OCI-LY7 (cell line): Measurements from ENCODE around the gene GOLPH3. TPM values are rescaled to one million over a fixed set of nuclear protein-coding genes. Genes with fewer than 3 reads are reported as not detected.

Experiments
- BruUV-seq: library from RNA; stranded (reverse); fragments of 400-500 nt; replicated peaks from 2 replicates; lab custom pipeline; 2021; lab: Mats Ljungman, UMichigan
- CTCF ChIA-PET: fragments of 300-600 bp; sonication (Branson Sonifier 250); formaldehyde crosslinking; loops from one replicate; lab custom pipeline; 2022; ENCODE audit warnings: antibody characterized with exemption; ENCODE audit not compliant: unreplicated experiment; lab: Charles Lee
- POLR2A ChIA-PET: fragments of 300-600 bp; sonication (Branson Sonifier 250); formaldehyde crosslinking; loops from one replicate; lab custom pipeline; 2022; ENCODE audit warnings: antibody characterized with exemption; lab: Charles Lee
- DNase-seq: peaks from one replicate; pipeline ENCODE4 v3.0.0-alpha.2; 2015; ENCODE audit warnings: low spot score
- H2AFZ ChIP-seq: fragments of 200-600 bp; sonication (generic), shearing (Covaris generic); 2 replicates; pipeline ENCODE4 v1.6.1; 2014; ENCODE audit warnings: mild to moderate bottlenecking, antibody characterized with exemption, low read length, moderate library complexity
- H3K27ac ChIP-seq: fragments of 200-600 bp; sonication (generic); 2 replicates; pipeline ENCODE4 v1.5.1; 2014; ENCODE audit warnings: mixed run types, low read depth, mild to moderate bottlenecking, moderate library complexity, low read length, inconsistent platforms; ENCODE audit not compliant: poor library complexity, severe bottlenecking
- H3K36me3 ChIP-seq: fragments of 200-600 bp; sonication (generic); 2 replicates; pipeline ENCODE4 v1.6.1; 2014; ENCODE audit warnings: mild to moderate bottlenecking, antibody characterized with exemption, low read length, moderate library complexity, mixed read lengths; ENCODE audit not compliant: insufficient read depth
- H3K4me1 ChIP-seq: fragments of 200-600 bp; sonication (generic); 2 replicates; pipeline ENCODE4 v1.5.1; 2014; ENCODE audit warnings: mild to moderate bottlenecking, low read length; ENCODE audit not compliant: insufficient read depth, poor library complexity, severe bottlenecking
- H3K4me2 ChIP-seq: fragments of 200-600 bp; sonication (generic); 2 replicates; pipeline ENCODE4 v1.6.1; 2014; ENCODE audit warnings: mild to moderate bottlenecking, low read length
- H3K4me3 ChIP-seq: fragments of 200-600 bp; sonication (generic); 2 replicates; pipeline ENCODE4 v1.5.1; 2014; ENCODE audit warnings: mild to moderate bottlenecking, low read depth, low read length; ENCODE audit not compliant: poor library complexity, severe bottlenecking
- H3K79me2 ChIP-seq: fragments of 200-600 bp; sonication (generic); 2 replicates; pipeline ENCODE4 v1.6.1; 2016; ENCODE audit warnings: low read depth, mild to moderate bottlenecking, low read length, moderate library complexity, mixed read lengths; ENCODE audit not compliant: insufficient read depth
- H3K9me2 ChIP-seq: fragments of 200-600 bp; sonication (generic); 2 replicates; pipeline ENCODE4 v1.6.1; 2016; ENCODE audit warnings: mild to moderate bottlenecking, low read length, mixed read lengths; ENCODE audit not compliant: insufficient read depth
- H3K9me3 ChIP-seq: fragments of 200-600 bp; sonication (generic); 2 replicates; pipeline ENCODE4 v1.6.1; 2014; ENCODE audit warnings: mild to moderate bottlenecking, mixed run types, low read length, mixed read lengths
- H4K20me1 ChIP-seq: fragments of 200-600 bp; sonication (generic); 2 replicates; pipeline ENCODE4 v1.6.1; 2014; ENCODE audit warnings: mild to moderate bottlenecking, antibody characterized with exemption, low read length, moderate library complexity, mixed read lengths; ENCODE audit not compliant: insufficient read depth
- CTCF ChIP-seq: fragments of 200-600 bp; sonication (generic); conservative IDR thresholded peaks from 2 replicates; pipeline ENCODE4 v1.5.1; 2014; ENCODE audit warnings: mild to moderate bottlenecking, antibody characterized with exemption, low read length, moderate library complexity, mixed read lengths
- EZH2phosphoT487 ChIP-seq: fragments of 200-600 bp; sonication (generic); IDR thresholded peaks from 2 replicates; pipeline ENCODE4 v1.6.1; 2018; ENCODE audit warnings: low read depth, borderline replicate concordance, mild to moderate bottlenecking, mixed run types, antibody characterized with exemption, low read length, moderate library complexity, mixed read lengths
- intact Hi-C: fragments of 100-400 bp; cut with micrococcal nuclease; formaldehyde crosslinking; loops from one replicate; pipeline ENCODE4 v1.10.0; 2022; ENCODE audit not compliant: unreplicated experiment
- total RNA-seq, 2 experiments: library from RNA; depleted of rRNA in 1 of 2; stranded (reverse); fragments of >200 nt in 1 of 2; shearing (Covaris generic) in 1 of 2; gene quantifications; 2 replicates each; pipeline ENCODE4 v1.2.3, GENCODE V29; 2014 to 2022

Gene GOLPH3
- total RNA-seq, 2 experiments from 2014 or later: 35.9 to 53.8 TPM

GRCh38 chr5:32092938-32093812 lies 80.9 kb downstream of the GOLPH3 start:
- H3K36me3 ChIP-seq: peaks cover 21% of the 10 kb centered on the region; the same call in 1 of the 2 replicates
- ChIA-PET POLR2A (interaction anchor here (0.5 to 0.7 kb wide), 2 partner anchors 9 to 254 kb away, joined by 3 to 4 read pairs; no protein-coding TSS in a partner anchor), CTCF (interaction anchor here (0.6 to 1.3 kb wide), 9 partner anchors 9 to 561 kb away, joined by 3 to 5 read pairs (median 4); partner anchors contain the start of genes C5orf22 and DROSHA)
- no peak overlapping the region for H3K4me2 ChIP-seq
- H4K20me1 ChIP-seq: no peaks in the 10 kb centered on the region
- BruUV-seq: no TSS peak
- H3K4me1 ChIP-seq: no peaks in the 10 kb centered on the region
- DNase-seq: peak; percentile 84
- intact Hi-C loops: loop anchor here (1.0 to 10.0 kb wide), 3 partner anchors 268 to 522 kb away; no protein-coding TSS in a partner anchor
- H3K27ac ChIP-seq: no peak overlapping the region
- no peaks in the 10 kb centered on the region for H3K9me3 ChIP-seq
- no peaks in the 10 kb centered on the region for H3K79me2 ChIP-seq
- no peak overlapping the region for H3K4me3 ChIP-seq
- no peaks in the 10 kb centered on the region for H3K9me2 ChIP-seq
- H2AFZ ChIP-seq: no peak overlapping the region
- peak; percentile 90 for TF ChIP-seq CTCF
- TF ChIP-seq EZH2phosphoT487: no peak

GRCh38 chr5:32090755-32091128 lies 83.4 kb downstream of the GOLPH3 start:
- CTCF ChIA-PET: interaction anchor here (0.6 kb wide), 1 partner anchor 14 kb away, joined by 3 read pairs; no protein-coding TSS in a partner anchor
- H4K20me1 ChIP-seq: no peaks in the 10 kb centered on the region
- peaks cover 15% of the 10 kb centered on the region; the same call in 1 of the 2 replicates for H3K36me3 ChIP-seq
- H3K9me3 ChIP-seq: no peaks in the 10 kb centered on the region
- H3K4me3 ChIP-seq: no peak overlapping the region
- H3K4me1 ChIP-seq: no peaks in the 10 kb centered on the region
- no TSS peak for BruUV-seq
- no peak overlapping the region for H2AFZ ChIP-seq
- no peaks in the 10 kb centered on the region for H3K79me2 ChIP-seq
- H3K4me2 ChIP-seq: no peak overlapping the region
- intact Hi-C loops: loop anchor here (10.0 kb wide), 1 partner anchor 524 kb away; no protein-coding TSS in a partner anchor
- DNase-seq: no peak
- POLR2A ChIA-PET: no interaction called here
- TF ChIP-seq EZH2phosphoT487: no peak
- no peak for TF ChIP-seq CTCF
- H3K9me2 ChIP-seq: no peaks in the 10 kb centered on the region
- H3K27ac ChIP-seq: no peak overlapping the region
